Small intestine (tissue), 7 donors: ENCODE data around the gene TSEN54. TPM values are rescaled to one million over a fixed set of nuclear protein-coding genes. Genes with fewer than 3 reads are reported as not detected.

ENCODE experiments used
- DNase-seq, 2 donors: peaks; one replicate each; pipeline versions ENCODE4 v3.0.0 to v3.0.0-alpha.2; 2013
- FAIRE-seq: peaks from 2 replicates; lab custom pipeline; 2012; peaks lifted over from hg19 to GRCh38; lab: Jason Lieb, UNC
- H3K27ac ChIP-seq, 3 donors: one replicate each; pipeline ENCODE4 v1.5.1; 2013; ENCODE audit warnings: low read length in 2 of 3, mild to moderate bottlenecking in 2 of 3, control low read depth in 1 of 3, inconsistent platforms in 1 of 3, low read depth in 1 of 3, moderate library complexity in 1 of 3
- H3K27me3 ChIP-seq, 3 donors: one replicate each; pipeline ENCODE4 v1.6.1; 2013; ENCODE audit warnings: low read length in 3 of 3, inconsistent platforms in 1 of 3; ENCODE audit not compliant: control insufficient read depth in 3 of 3, insufficient read depth in 3 of 3
- H3K36me3 ChIP-seq, 3 donors: one replicate each; pipeline ENCODE4 v1.6.1; 2013; ENCODE audit warnings: low read length in 3 of 3, inconsistent platforms in 1 of 3, low read depth in 1 of 3, mild to moderate bottlenecking in 1 of 3, moderate library complexity in 1 of 3; ENCODE audit not compliant: control insufficient read depth in 3 of 3, insufficient read depth in 2 of 3
- H3K4me1 ChIP-seq, 3 donors: one replicate each; pipeline ENCODE4 v1.6.1; 2013; ENCODE audit warnings: low read length in 2 of 3, inconsistent platforms in 1 of 3, low read depth in 1 of 3, mild to moderate bottlenecking in 1 of 3, moderate library complexity in 1 of 3; ENCODE audit not compliant: control insufficient read depth in 3 of 3, insufficient read depth in 2 of 3
- H3K4me3 ChIP-seq, 3 donors: one replicate each; pipeline ENCODE4 v1.5.1; 2013; ENCODE audit warnings: low read length in 3 of 3, control low read depth in 1 of 3, inconsistent platforms in 1 of 3, low read depth in 1 of 3, mild to moderate bottlenecking in 1 of 3, moderate library complexity in 1 of 3
- H3K9me3 ChIP-seq, 2 donors: one replicate each; pipeline ENCODE4 v1.6.1; 2013; ENCODE audit warnings: low read depth in 1 of 2, low read length in 1 of 2; ENCODE audit not compliant: control insufficient read depth in 2 of 2, insufficient read depth in 1 of 2
- WGBS, 3 donors: extraction: QIAGEN DNeasy Blood & Tissue Kit; methylation state at CpG; one replicate each; pipeline ENCODE4 v1.1.7; 2013; 5-methylcytosine and 5-hydroxymethylcytosine counted together
- polyA plus RNA-seq, 4 donors: library from polyadenylated mRNA; stranded (reverse) in 3 of 4; unstranded in 1 of 4; fragments of 200-250 nt in 3 of 4; fragments of 120-200 nt in 1 of 4; gene quantifications; one replicate each; pipeline versions ENCODE4 v1.2.1 to v1.2.3, GENCODE V29; 2013
- donor health status: healthy with polysubstance abuse.
- donor health status: control.
- donor health status: control.
- donor health status: Bipolar disorder and iron deficiency.
- donor health status: healthy.

The TSEN54 gene
- polyA plus RNA-seq, 4 donors, result 35.5 to 91.1 (median 69.4) TPM

- no peaks in the 10 kb centered on the region for H3K27me3 ChIP-seq
- FAIRE-seq, result no peak
- H3K27ac ChIP-seq, result no peak overlapping the region
- H3K9me3 ChIP-seq, result no peaks in the 10 kb centered on the region
- WGBS, 3 donors, result 84 to 87% (median 85%) methylated on average over 16 of the region's 16 CpGs
- peaks cover 0 to 24% (median 0%) of the 10 kb centered on the region in 3 donors for H3K4me1 ChIP-seq
- peaks cover 0 to 73% (median 6%) of the 10 kb centered on the region in 3 donors for H3K36me3 ChIP-seq
- no peak for DNase-seq
- H3K4me3 ChIP-seq, result no peak overlapping the region
Measured at GRCh38 chr17:75482098-75482942, 34.0 kb upstream of the TSEN54 start.

GRCh38 chr17:75485688-75486087 lies 30.6 kb upstream of the TSEN54 start:
- no peak for DNase-seq
- no peaks in the 10 kb centered on the region for H3K9me3 ChIP-seq
- H3K27me3 ChIP-seq, result no peaks in the 10 kb centered on the region
- whole genome bisulfite sequencing, 3 donors, result 88 to 95% (median 93%) methylated on average over 11 to 12 of the region's 12 CpGs
- H3K4me3 ChIP-seq, result no peak overlapping the region
- H3K36me3 ChIP-seq, result peaks cover 0 to 79% (median 4%) of the 10 kb centered on the region in 3 donors
- no peak overlapping the region for H3K27ac ChIP-seq
- H3K4me1 ChIP-seq, result peaks cover 0 to 20% (median 3%) of the 10 kb centered on the region in 3 donors
- no peak for FAIRE-seq

- DNase-seq (no peak), FAIRE-seq (no peak)
- Histone ChIP-seq H3K27ac (no peak overlapping the region), H3K4me3 (no peak overlapping the region), H3K9me3 (no peaks in the 10 kb centered on the region), H3K4me1 (peaks cover 0 to 15% (median 3%) of the 10 kb centered on the region in 3 donors), H3K36me3 (peaks cover 0 to 79% (median 4%) of the 10 kb centered on the region in 3 donors), H3K27me3 (no peaks in the 10 kb centered on the region)
- WGBS, 3 donors, result 90 to 91% (median 91%) methylated on average over 13 to 14 of the region's 14 CpGs
Measured at GRCh38 chr17:75486151-75486550, 30.2 kb upstream of the TSEN54 start.

GRCh38 chr17:75486951-75487350 lies 29.4 kb upstream of the TSEN54 start:
- peak overlapping the region in 1 of 3 donors; percentile 66 for H3K27ac ChIP-seq
- no peak for FAIRE-seq
- H3K4me1 ChIP-seq, result peaks cover 0 to 8% (median 3%) of the 10 kb centered on the region in 3 donors
- H3K4me3 ChIP-seq, result no peak overlapping the region
- DNase-seq, result no peak
- H3K27me3 ChIP-seq, result no peaks in the 10 kb centered on the region
- 81 to 85% (median 84%) methylated on average over 5 of the region's 5 CpGs for WGBS, 3 donors
- H3K36me3 ChIP-seq, result peaks cover 0 to 79% (median 4%) of the 10 kb centered on the region in 3 donors
- no peaks in the 10 kb centered on the region for H3K9me3 ChIP-seq

GRCh38 chr17:75487351-75488070 lies 28.8 kb upstream of the TSEN54 start:
- FAIRE-seq (no peak), DNase-seq (peak in 1 of 2 donors; percentile 33)
- Histone ChIP-seq H3K4me3 (no peak overlapping the region), H3K4me1 (peaks cover 0 to 5% (median 3%) of the 10 kb centered on the region in 3 donors), H3K9me3 (no peaks in the 10 kb centered on the region), H3K27me3 (no peaks in the 10 kb centered on the region), H3K36me3 (peaks cover 0 to 84% (median 4%) of the 10 kb centered on the region in 3 donors), H3K27ac (peak overlapping the region in 2 of 3 donors; percentile 27 to 66)
- WGBS, 3 donors, result 61 to 85% (median 69%) methylated on average over 12 of the region's 12 CpGs

GRCh38 chr17:75488693-75489510 lies 27.4 kb upstream of the TSEN54 start:
- DNase-seq (no peak), FAIRE-seq (no peak)
- Histone ChIP-seq H3K27ac (peak overlapping the region in 1 of 3 donors; percentile 94), H3K9me3 (no peaks in the 10 kb centered on the region), H3K36me3 (peaks cover 0 to 91% (median 9%) of the 10 kb centered on the region in 3 donors), H3K27me3 (no peaks in the 10 kb centered on the region), H3K4me3 (no peak overlapping the region), H3K4me1 (peaks cover 0 to 5% (median 3%) of the 10 kb centered on the region in 3 donors)
- 92 to 94% (median 93%) methylated on average over 23 to 24 of the region's 24 CpGs for WGBS, 3 donors

- Histone ChIP-seq H3K4me1 (peaks cover 0 to 5% (median 3%) of the 10 kb centered on the region in 3 donors), H3K9me3 (no peaks in the 10 kb centered on the region), H3K27ac (peak overlapping the region in 1 of 3 donors; percentile 94), H3K4me3 (no peak overlapping the region), H3K27me3 (no peaks in the 10 kb centered on the region), H3K36me3 (peaks cover 0 to 94% (median 9%) of the 10 kb centered on the region in 3 donors)
- WGBS, 3 donors, result 78 to 80% (median 80%) methylated on average over 14 of the region's 14 CpGs
- DNase-seq (no peak), FAIRE-seq (no peak)
Measured at GRCh38 chr17:75489511-75489955, 26.8 kb upstream of the TSEN54 start.
